ENCODE measurements around the gene CACNB2.

DNA sequence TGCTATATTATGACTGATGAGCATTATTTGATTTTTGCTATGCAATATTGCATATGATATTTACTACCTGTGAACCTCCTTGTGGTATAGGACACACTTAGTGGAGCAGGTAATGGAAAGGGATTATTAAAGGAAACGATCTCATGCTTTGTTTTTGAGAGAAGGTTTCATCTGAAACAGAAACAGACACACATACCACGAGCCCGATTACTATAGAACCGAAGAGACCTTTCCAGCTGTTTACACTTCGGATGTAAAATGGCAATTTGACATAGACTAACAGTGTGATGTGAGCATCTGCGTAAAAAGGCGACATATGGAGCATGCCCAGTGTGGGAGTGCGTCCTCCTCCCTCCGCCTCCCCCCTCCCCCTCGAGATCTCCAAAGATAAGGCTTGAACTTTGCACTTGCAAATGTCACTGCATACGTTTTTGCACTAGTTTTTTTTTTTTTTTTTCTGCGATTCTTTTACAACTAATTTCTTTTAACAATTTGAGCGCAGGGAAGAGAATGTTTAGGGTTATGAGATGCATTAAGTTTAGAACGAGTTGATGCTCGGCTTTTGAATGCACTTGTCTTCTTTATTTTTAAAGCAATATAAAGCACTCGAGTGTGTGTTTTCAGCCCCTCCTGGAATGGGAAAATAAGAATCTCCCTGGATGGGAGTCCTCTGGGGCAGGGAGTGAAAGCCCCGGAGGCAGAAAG lies 260.1 kb downstream of the CACNB2 start:
- TF ChIP-seq, protein P1, sequence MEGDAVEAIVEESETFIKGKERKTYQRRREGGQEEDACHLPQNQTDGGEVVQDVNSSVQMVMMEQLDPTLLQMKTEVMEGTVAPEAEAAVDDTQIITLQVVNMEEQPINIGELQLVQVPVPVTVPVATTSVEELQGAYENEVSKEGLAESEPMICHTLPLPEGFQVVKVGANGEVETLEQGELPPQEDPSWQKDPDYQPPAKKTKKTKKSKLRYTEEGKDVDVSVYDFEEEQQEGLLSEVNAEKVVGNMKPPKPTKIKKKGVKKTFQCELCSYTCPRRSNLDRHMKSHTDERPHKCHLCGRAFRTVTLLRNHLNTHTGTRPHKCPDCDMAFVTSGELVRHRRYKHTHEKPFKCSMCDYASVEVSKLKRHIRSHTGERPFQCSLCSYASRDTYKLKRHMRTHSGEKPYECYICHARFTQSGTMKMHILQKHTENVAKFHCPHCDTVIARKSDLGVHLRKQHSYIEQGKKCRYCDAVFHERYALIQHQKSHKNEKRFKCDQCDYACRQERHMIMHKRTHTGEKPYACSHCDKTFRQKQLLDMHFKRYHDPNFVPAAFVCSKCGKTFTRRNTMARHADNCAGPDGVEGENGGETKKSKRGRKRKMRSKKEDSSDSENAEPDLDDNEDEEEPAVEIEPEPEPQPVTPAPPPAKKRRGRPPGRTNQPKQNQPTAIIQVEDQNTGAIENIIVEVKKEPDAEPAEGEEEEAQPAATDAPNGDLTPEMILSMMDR (conservative IDR thresholded peaks at IDR 0.05 in 1 of 2, IDR thresholded peaks at IDR 0.05 in 1 of 2; ENCODE audit: extremely low read depth in 1 of 2, insufficient read depth in 1 of 2, low read depth in 1 of 2, low read length in 2 of 2): no peak
- no peak for TF ChIP-seq EZH2 (IDR thresholded peaks at IDR 0.05; ENCODE audit: borderline replicate concordance, low read length)
